ENCODE measurements around the gene ZNF346.

Gene ZNF346

GRCh38 chr5:177003649-177004048 lies 18.8 kb upstream of the ZNF346 start:
- no peak for TF ChIP-seq CTCF (conservative IDR thresholded peaks at IDR 0.05; ENCODE audit: low read depth, low read length)
- DNase-seq (ENCODE audit: low read depth), result no peak
- no peak overlapping the region for H3K4me3 ChIP-seq (ENCODE audit: low read length)

GRCh38 chr5:177004961-177005360 lies 17.5 kb upstream of the ZNF346 start:
- TF ChIP-seq CTCF (conservative IDR thresholded peaks at IDR 0.05; ENCODE audit: low read depth, low read length), result no peak
- H3K4me3 ChIP-seq (ENCODE audit: low read length), result peak overlapping the region; percentile 86
- no peak for DNase-seq (ENCODE audit: low read depth)

GRCh38 chr5:177005619-177006264 lies 16.8 kb upstream of the ZNF346 start:
- no peak for DNase-seq (ENCODE audit: low read depth)
- TF ChIP-seq CTCF (conservative IDR thresholded peaks at IDR 0.05; ENCODE audit: low read depth, low read length), result peak; percentile 65
- peak overlapping the region; percentile 86 for H3K4me3 ChIP-seq (ENCODE audit: low read length)

GRCh38 chr5:177006265-177006972 lies 16.1 kb upstream of the ZNF346 start, which contains the start of gene UIMC1:
Gene UIMC1 (minus strand): TSS chr5:177006779. CDS start chr5:176982615, 24,164 bp downstream.
- DNase-seq (ENCODE audit: low read depth), result peak; percentile 74
- TF ChIP-seq CTCF (conservative IDR thresholded peaks at IDR 0.05; ENCODE audit: low read depth, low read length), result no peak
- H3K4me3 ChIP-seq (ENCODE audit: low read length), result peak within 1 kb of the TSS; percentile 86

- DNase-seq (ENCODE audit: low read depth), result no peak
- no peak overlapping the region for H3K4me3 ChIP-seq (ENCODE audit: low read length)
- no peak for TF ChIP-seq CTCF (conservative IDR thresholded peaks at IDR 0.05; ENCODE audit: low read depth, low read length)
These were observed 13.8 kb upstream of the ZNF346 start for GRCh38 chr5:177008716-177009115.

GRCh38 chr5:177010153-177010552 lies 12.3 kb upstream of the ZNF346 start:
- TF ChIP-seq CTCF (conservative IDR thresholded peaks at IDR 0.05; ENCODE audit: low read depth, low read length), result no peak
- H3K4me3 ChIP-seq (ENCODE audit: low read length), result no peak overlapping the region
- no peak for DNase-seq (ENCODE audit: low read depth)

- TF ChIP-seq CTCF (conservative IDR thresholded peaks at IDR 0.05; ENCODE audit: low read depth, low read length), result no peak
- no peak for DNase-seq (ENCODE audit: low read depth)
- H3K4me3 ChIP-seq (ENCODE audit: low read length), result no peak overlapping the region
These were observed 7.3 kb upstream of the ZNF346 start for GRCh38 chr5:177015156-177015555.

Data from retinal pigment epithelial cell (primary cell).